A549 treated with CpdA at 1 μM for 4 hours (cell line): ENCODE results near the gene LYZL2. TPM values are rescaled to one million over a fixed set of nuclear protein-coding genes. Genes with fewer than 3 reads are reported as not detected.

ENCODE experiments used
- total RNA-seq: library from RNA; stranded (reverse); fragments of 200-300 nt; extraction: Qiagen RNA extraction; gene quantifications from 5 replicates; pipeline ENCODE4 v1.2.3, GENCODE V29; 2022; ENCODE audit warnings: low read depth

LYZL2 gene
- total RNA-seq: not detected in 5 replicates

GRCh38 chr10:30629653-30630052 is at the start of gene LYZL2:
Gene LYZL2, minus strand, starts transcription at chr10:30629753. Its CDS starts 2,838 bp downstream, at chr10:30626915.

Other genes with a start within 250 kb of the LYZL2 start
- 15.3 to 17.5 TPM (median 15.5 TPM) in 5 replicates for gene MAP3K8, start 195.6 kb downstream of the LYZL2 start, total RNA-seq